Stomach (tissue), 9 donors: ENCODE results near the gene SSBP3. TPM values are rescaled to one million over a fixed set of nuclear protein-coding genes. Genes with fewer than 3 reads are reported as not detected.
A peak's percentile ranks its signal among the peaks of the same experiment; 100 is the strongest.

Experiments used
- DNase-seq, 2 donors: peaks; one replicate each; pipeline versions ENCODE4 v3.0.0 to v3.0.0-alpha.2; 2013 to 2019
- H3K27ac ChIP-seq, 5 donors: fragments of 200-600 bp in 4 of 5; sonication (generic) in 4 of 5; one replicate each; pipeline ENCODE4 v1.5.1; 2013 to 2019; ENCODE audit warnings: mild to moderate bottlenecking in 1 of 5, moderate library complexity in 1 of 5
- H3K27me3 ChIP-seq, 3 donors: fragments of 200-600 bp; sonication (generic); one replicate each; pipeline ENCODE4 v1.5.1; 2017 to 2019; ENCODE audit warnings: mixed run types in 1 of 3
- H3K36me3 ChIP-seq, 4 donors: fragments of 200-600 bp; sonication (generic); 1 replicate in 3 of 4; 2 replicates in 1 of 4; pipeline ENCODE4 v1.5.1; 2016 to 2019
- H3K4me1 ChIP-seq, 4 donors: fragments of 200-600 bp; sonication (generic); one replicate each; pipeline ENCODE4 v1.5.1; 2016 to 2019
- H3K4me3 ChIP-seq, 4 donors: fragments of 200-600 bp; sonication (generic) in 3 of 4; one replicate each; pipeline ENCODE4 v1.5.1; 2016 to 2019; ENCODE audit warnings: mild to moderate bottlenecking in 1 of 4
- H3K9me3 ChIP-seq, 4 donors: fragments of 200-600 bp; sonication (generic); one replicate each; pipeline ENCODE4 v1.5.1; 2016 to 2019
- EP300 ChIP-seq: sonication (generic); formaldehyde crosslinking; IDR thresholded peaks from one replicate; pipeline ENCODE4 v1.6.1; 2017; ENCODE audit warnings: antibody characterized with exemption
- POLR2A ChIP-seq, 4 donors: fragments of 450-650 bp; IDR thresholded peaks; one replicate each; pipeline ENCODE4 v1.6.1; 2016; ENCODE audit warnings: antibody characterized with exemption in 4 of 4, control low read depth in 2 of 4, mild to moderate bottlenecking in 1 of 4, moderate library complexity in 1 of 4
- POLR2AphosphoS5 ChIP-seq, 3 donors: sonication (generic); formaldehyde crosslinking; IDR thresholded peaks; one replicate each; pipeline ENCODE4 v1.6.1; 2016; ENCODE audit warnings: antibody characterized with exemption in 3 of 3
- WGBS, 5 donors: extraction: QIAGEN DNeasy Blood & Tissue Kit in 3 of 5; methylation state at CpG; one replicate each; pipeline versions ENCODE4 v1.1.5 to v1.1.7; 2013 to 2018; 5-methylcytosine and 5-hydroxymethylcytosine counted together
- intact Hi-C: fragments of 100-400 bp; cut with DNase I; formaldehyde crosslinking; loops from one replicate; pipeline ENCODE4 v1.15.1; 2023; ENCODE audit warnings: low total_unique reads
- polyA plus RNA-seq, 3 donors: library from polyadenylated mRNA; stranded (reverse); fragments of 200-250 nt; gene quantifications; one replicate each; pipeline ENCODE4 v1.2.3, GENCODE V29; 2013
- total RNA-seq, 5 donors: library from RNA; depleted of rRNA; stranded (reverse); fragments of >200 nt; gene quantifications; one replicate each; pipeline versions ENCODE4 v1.1.0 to v1.2.3, GENCODE V29; 2014 to 2016
- TF ChIP-seq, protein P1 (sequence below), 7 experiments: fragments of 450-650 bp in 4 of 7; fragments of 200-600 bp in 3 of 7; sonication (generic) in 3 of 7; IDR thresholded peaks; one replicate each; pipeline ENCODE4 v1.5.1; 2016 to 2019; ENCODE audit warnings: antibody characterized with exemption in 7 of 7, control low read depth in 2 of 7, mild to moderate bottlenecking in 1 of 7
- donor health status: healthy with polysubstance abuse.
- donor health status: Bipolar disorder and iron deficiency.
- donor health status: healthy.

The SSBP3 gene
- total and polyA plus RNA-seq, 8 donors: 4.3 to 100 (median 38.1) TPM

GRCh38 chr1:54359393-54360162, 46.6 kb downstream of the SSBP3 start:
- WGBS, 5 donors: 59 to 66% (median 62%) methylated on average over 9 of the region's 9 CpGs
- H3K4me1 ChIP-seq: peaks cover 61 to 92% (median 81%) of the 10 kb centered on the region in 4 donors
- H3K36me3 ChIP-seq: peaks cover 0 to 5% (median 0%) of the 10 kb centered on the region in 4 donors
- no peaks in the 10 kb centered on the region for H3K9me3 ChIP-seq
- H3K4me3 ChIP-seq: no peak overlapping the region
- DNase-seq: no peak
- peak overlapping the region in 4 of 5 donors; percentile 20 to 44 (median 37) for H3K27ac ChIP-seq
- intact Hi-C loops: no loop called here
- TF ChIP-seq EP300: no peak
- TF ChIP-seq, protein P1, sequence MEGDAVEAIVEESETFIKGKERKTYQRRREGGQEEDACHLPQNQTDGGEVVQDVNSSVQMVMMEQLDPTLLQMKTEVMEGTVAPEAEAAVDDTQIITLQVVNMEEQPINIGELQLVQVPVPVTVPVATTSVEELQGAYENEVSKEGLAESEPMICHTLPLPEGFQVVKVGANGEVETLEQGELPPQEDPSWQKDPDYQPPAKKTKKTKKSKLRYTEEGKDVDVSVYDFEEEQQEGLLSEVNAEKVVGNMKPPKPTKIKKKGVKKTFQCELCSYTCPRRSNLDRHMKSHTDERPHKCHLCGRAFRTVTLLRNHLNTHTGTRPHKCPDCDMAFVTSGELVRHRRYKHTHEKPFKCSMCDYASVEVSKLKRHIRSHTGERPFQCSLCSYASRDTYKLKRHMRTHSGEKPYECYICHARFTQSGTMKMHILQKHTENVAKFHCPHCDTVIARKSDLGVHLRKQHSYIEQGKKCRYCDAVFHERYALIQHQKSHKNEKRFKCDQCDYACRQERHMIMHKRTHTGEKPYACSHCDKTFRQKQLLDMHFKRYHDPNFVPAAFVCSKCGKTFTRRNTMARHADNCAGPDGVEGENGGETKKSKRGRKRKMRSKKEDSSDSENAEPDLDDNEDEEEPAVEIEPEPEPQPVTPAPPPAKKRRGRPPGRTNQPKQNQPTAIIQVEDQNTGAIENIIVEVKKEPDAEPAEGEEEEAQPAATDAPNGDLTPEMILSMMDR (IDR thresholded peaks at IDR 0.05): no peak
- no peak for TF ChIP-seq POLR2A (IDR thresholded peaks at IDR 0.05)
- no peak for TF ChIP-seq POLR2AphosphoS5 (IDR thresholded peaks at IDR 0.05)
- no peaks in the 10 kb centered on the region for H3K27me3 ChIP-seq

- TF ChIP-seq POLR2AphosphoS5 (IDR thresholded peaks at IDR 0.05): no peak
- TF ChIP-seq, protein P1 (IDR thresholded peaks at IDR 0.05): no peak
- TF ChIP-seq POLR2A (IDR thresholded peaks at IDR 0.05): no peak
- no peak for TF ChIP-seq EP300
- H3K27me3 ChIP-seq: no peaks in the 10 kb centered on the region
- H3K4me1 ChIP-seq: peaks cover 70 to 96% (median 83%) of the 10 kb centered on the region in 4 donors
- H3K27ac ChIP-seq: peak overlapping the region; percentile 48 to 82 (median 74)
- WGBS, 5 donors: 58 to 77% (median 72%) methylated on average over 14 of the region's 14 CpGs
- H3K36me3 ChIP-seq: peaks cover 0 to 5% (median 0%) of the 10 kb centered on the region in 4 donors
- intact Hi-C loops: no loop called here
- H3K9me3 ChIP-seq: no peaks in the 10 kb centered on the region
- no peak overlapping the region for H3K4me3 ChIP-seq
- no peak for DNase-seq
Observed at GRCh38 chr1:54358503-54359168, 47.6 kb downstream of the SSBP3 start.

DNA sequence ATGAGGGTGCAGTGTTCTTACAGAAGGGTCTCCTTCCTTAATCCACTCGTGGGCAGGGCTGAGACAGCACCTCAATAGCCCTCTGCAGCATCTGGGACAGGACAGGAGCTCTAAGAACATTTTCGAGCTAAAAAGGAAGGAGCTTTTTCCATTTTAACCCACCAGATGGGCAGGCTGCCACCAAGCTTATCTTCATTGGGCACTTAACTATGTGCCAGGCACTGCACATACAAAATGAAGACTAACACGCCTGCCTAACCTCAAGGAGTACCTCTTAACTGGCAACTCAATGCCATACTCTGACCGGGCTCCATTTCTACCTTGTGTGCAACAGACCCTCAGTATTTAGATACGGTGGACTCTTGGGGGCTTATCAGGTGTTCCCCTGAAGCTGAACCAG, 48.2 kb downstream of the SSBP3 start:
- Histone ChIP-seq H3K27me3 (no peaks in the 10 kb centered on the region), H3K4me3 (no peak overlapping the region), H3K27ac (peak overlapping the region; percentile 48 to 82 (median 74)), H3K9me3 (no peaks in the 10 kb centered on the region), H3K4me1 (peaks cover 77 to 98% (median 86%) of the 10 kb centered on the region in 4 donors), H3K36me3 (peaks cover 0 to 5% (median 0%) of the 10 kb centered on the region in 4 donors)
- TF ChIP-seq EP300: no peak
- no peak for TF ChIP-seq POLR2A (IDR thresholded peaks at IDR 0.05)
- TF ChIP-seq, protein P1 (IDR thresholded peaks at IDR 0.05): no peak
- no peak for TF ChIP-seq POLR2AphosphoS5 (IDR thresholded peaks at IDR 0.05)
- WGBS, 5 donors: 25 to 58% (median 41%) methylated on average over 5 of the region's 5 CpGs
- DNase-seq: peak in 1 of 2 donors; percentile 76
- intact Hi-C loops: no loop called here

GRCh38 chr1:54356680-54357147, 49.5 kb downstream of the SSBP3 start:
- H3K27ac ChIP-seq: peak overlapping the region; percentile 72 to 82 (median 75)
- H3K27me3 ChIP-seq: no peaks in the 10 kb centered on the region
- no peak for DNase-seq
- no peak for TF ChIP-seq POLR2A (IDR thresholded peaks at IDR 0.05)
- TF ChIP-seq, protein P1 (IDR thresholded peaks at IDR 0.05): no peak
- no peak for TF ChIP-seq POLR2AphosphoS5 (IDR thresholded peaks at IDR 0.05)
- TF ChIP-seq EP300: no peak
- H3K4me3 ChIP-seq: peak overlapping the region; percentile 5 to 41 (median 16)
- intact Hi-C loops: no loop called here
- peaks cover 76 to 100% (median 85%) of the 10 kb centered on the region in 4 donors for H3K4me1 ChIP-seq
- H3K9me3 ChIP-seq: no peaks in the 10 kb centered on the region
- peaks cover 0 to 9% (median 0%) of the 10 kb centered on the region in 4 donors for H3K36me3 ChIP-seq
- WGBS, 5 donors: 21 to 57% (median 28%) methylated on average over 7 to 9 of the region's 9 CpGs
